K562 (cell line): Measurements from ENCODE around the gene HEPHL1.

ENCODE experiments used
- EGR1 ChIP-seq: fragments of 450-650 bp; conservative IDR thresholded peaks from 2 replicates; pipeline ENCODE4 v1.6.1; 2017; ENCODE audit warnings: mild to moderate bottlenecking
- EP300 ChIP-seq: IDR thresholded peaks from 2 replicates; pipeline ENCODE4 v1.6.1; 2012; ENCODE audit warnings: low read length, improper control_type of control experiment
- ETS1 ChIP-seq: conservative IDR thresholded peaks from 2 replicates; pipeline ENCODE4 v1.6.1; 2011; ENCODE audit warnings: low read depth, mild to moderate bottlenecking, low read length; ENCODE audit not compliant: control insufficient read depth
- EZH2 ChIP-seq: IDR thresholded peaks from 2 replicates; pipeline ENCODE4 v1.6.1; 2012; ENCODE audit warnings: low read depth, mild to moderate bottlenecking, inconsistent platforms, low read length, borderline replicate concordance
- FOXK2 ChIP-seq, 2 experiments: fragments of 450-650 bp; IDR thresholded peaks in 1 of 2; conservative IDR thresholded peaks in 1 of 2; 2 replicates each; pipeline ENCODE4 v1.6.1; 2016; ENCODE audit warnings: low read depth in 2 of 2, mild to moderate bottlenecking in 1 of 2
- LARP7 ChIP-seq: fragments of 450-650 bp; IDR thresholded peaks from 2 replicates; pipeline ENCODE4 v1.6.1; 2016
- MTA3 ChIP-seq: fragments of 450-650 bp; formaldehyde crosslinking; IDR thresholded peaks from 2 replicates; pipeline ENCODE4 v1.6.1; 2017; ENCODE audit warnings: mild to moderate bottlenecking, borderline replicate concordance
- POLR2A ChIP-seq: fragments of 450-650 bp; conservative IDR thresholded peaks from 2 replicates; pipeline ENCODE4 v1.6.1; 2016
- RBM17 ChIP-seq: fragments of 200-400 bp; formaldehyde crosslinking; IDR thresholded peaks from 2 replicates; pipeline ENCODE4 v1.6.1; 2017; ENCODE audit warnings: low read depth, mild to moderate bottlenecking, low read length, borderline replicate concordance
- ZNF445 ChIP-seq: fragments of 250-450 bp; sonication (Bioruptor Pico); IDR thresholded peaks from 2 replicates; pipeline ENCODE4 v1.4.0; 2020; ENCODE audit warnings: low read depth, mild to moderate bottlenecking, moderate library complexity
- ZNF766 ChIP-seq: fragments of 200-800 bp; sonication (Bioruptor generic); conservative IDR thresholded peaks from 2 replicates; pipeline ENCODE4 v1.6.1; 2016; ENCODE audit warnings: missing genetic modification characterization, missing compliant biosample characterization
- TF ChIP-seq, protein P1 (sequence below), 3 experiments: IDR thresholded peaks in 2 of 3; conservative IDR thresholded peaks in 1 of 3; 2 replicates each; pipeline ENCODE4 v1.5.1; 2011 to 2012; ENCODE audit warnings: low read length in 3 of 3, mild to moderate bottlenecking in 3 of 3, control low read depth in 2 of 3, improper control_type of control experiment in 1 of 3, inconsistent platforms in 1 of 3, low read depth in 1 of 3, mixed read lengths in 1 of 3, moderate library complexity in 1 of 3; ENCODE audit not compliant: insufficient read depth in 2 of 3

- TF ChIP-seq, protein P1, sequence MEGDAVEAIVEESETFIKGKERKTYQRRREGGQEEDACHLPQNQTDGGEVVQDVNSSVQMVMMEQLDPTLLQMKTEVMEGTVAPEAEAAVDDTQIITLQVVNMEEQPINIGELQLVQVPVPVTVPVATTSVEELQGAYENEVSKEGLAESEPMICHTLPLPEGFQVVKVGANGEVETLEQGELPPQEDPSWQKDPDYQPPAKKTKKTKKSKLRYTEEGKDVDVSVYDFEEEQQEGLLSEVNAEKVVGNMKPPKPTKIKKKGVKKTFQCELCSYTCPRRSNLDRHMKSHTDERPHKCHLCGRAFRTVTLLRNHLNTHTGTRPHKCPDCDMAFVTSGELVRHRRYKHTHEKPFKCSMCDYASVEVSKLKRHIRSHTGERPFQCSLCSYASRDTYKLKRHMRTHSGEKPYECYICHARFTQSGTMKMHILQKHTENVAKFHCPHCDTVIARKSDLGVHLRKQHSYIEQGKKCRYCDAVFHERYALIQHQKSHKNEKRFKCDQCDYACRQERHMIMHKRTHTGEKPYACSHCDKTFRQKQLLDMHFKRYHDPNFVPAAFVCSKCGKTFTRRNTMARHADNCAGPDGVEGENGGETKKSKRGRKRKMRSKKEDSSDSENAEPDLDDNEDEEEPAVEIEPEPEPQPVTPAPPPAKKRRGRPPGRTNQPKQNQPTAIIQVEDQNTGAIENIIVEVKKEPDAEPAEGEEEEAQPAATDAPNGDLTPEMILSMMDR (IDR thresholded peaks at IDR 0.05 in 2 of 3, conservative IDR thresholded peaks at IDR 0.05 in 1 of 3; ENCODE audit: insufficient read depth in 2 of 3, low read depth in 1 of 3, low read length in 3 of 3): no peak
- TF ChIP-seq LARP7 (no peak), ETS1 (no peak), EP300 (no peak), ZNF445 (CRISPR knock-in tag) (no peak), MTA3 (no peak), RBM17 (no peak), ZNF766 (no peak), POLR2A (no peak), FOXK2 (conservative IDR thresholded peaks at IDR 0.05 in 1 of 2, IDR thresholded peaks at IDR 0.05 in 1 of 2; ENCODE audit: low read depth in 2 of 2) (no peak), EZH2 (no peak), EGR1 (no peak)
These were observed 127.0 kb downstream of the HEPHL1 start for GRCh38 chr11:94148189-94148588.
